ENCODE results near the gene MAPKAP1.

Gene MAPKAP1

GRCh38 chr9:125548141-125548540, 158.9 kb downstream of the MAPKAP1 start:
- TF ChIP-seq TAF1 (IDR thresholded peaks at IDR 0.05; ENCODE audit: borderline replicate concordance, insufficient read depth, low read length) (no peak), REST (IDR thresholded peaks at IDR 0.05; ENCODE audit: insufficient read depth in 1 of 2, low read depth in 2 of 2, low read length in 2 of 2) (no peak), POLR2AphosphoS5 (IDR thresholded peaks at IDR 0.05; ENCODE audit: low read depth, low read length) (no peak), FOXP2 (optimal IDR thresholded peaks at IDR 0.05; ENCODE audit: borderline replicate concordance, extremely low read depth, extremely low read length, insufficient read depth) (no peak), SIN3A (IDR thresholded peaks at IDR 0.05; ENCODE audit: borderline replicate concordance, insufficient read depth, low read length) (no peak)

GRCh38 chr9:125547368-125547767, 159.6 kb downstream of the MAPKAP1 start:
- TF ChIP-seq POLR2AphosphoS5 (IDR thresholded peaks at IDR 0.05; ENCODE audit: low read depth, low read length) (no peak), FOXP2 (optimal IDR thresholded peaks at IDR 0.05; ENCODE audit: borderline replicate concordance, extremely low read depth, extremely low read length, insufficient read depth) (no peak), TAF1 (IDR thresholded peaks at IDR 0.05; ENCODE audit: borderline replicate concordance, insufficient read depth, low read length) (no peak), REST (IDR thresholded peaks at IDR 0.05; ENCODE audit: insufficient read depth in 1 of 2, low read depth in 2 of 2, low read length in 2 of 2) (no peak), SIN3A (IDR thresholded peaks at IDR 0.05; ENCODE audit: borderline replicate concordance, insufficient read depth, low read length) (no peak)

GRCh38 chr9:125545845-125546244, 161.2 kb downstream of the MAPKAP1 start:
- no peak for TF ChIP-seq POLR2AphosphoS5 (IDR thresholded peaks at IDR 0.05; ENCODE audit: low read depth, low read length)

GRCh38 chr9:125544988-125545651, 161.9 kb downstream of the MAPKAP1 start:
- TF ChIP-seq POLR2AphosphoS5 (IDR thresholded peaks at IDR 0.05; ENCODE audit: low read depth, low read length) (no peak), TAF1 (IDR thresholded peaks at IDR 0.05; ENCODE audit: borderline replicate concordance, insufficient read depth, low read length) (no peak), REST (IDR thresholded peaks at IDR 0.05; ENCODE audit: insufficient read depth in 1 of 2, low read depth in 2 of 2, low read length in 2 of 2) (no peak), SIN3A (IDR thresholded peaks at IDR 0.05; ENCODE audit: borderline replicate concordance, insufficient read depth, low read length) (no peak), FOXP2 (optimal IDR thresholded peaks at IDR 0.05; ENCODE audit: borderline replicate concordance, extremely low read depth, extremely low read length, insufficient read depth) (no peak)

- TF ChIP-seq SIN3A (IDR thresholded peaks at IDR 0.05; ENCODE audit: borderline replicate concordance, insufficient read depth, low read length) (no peak), POLR2AphosphoS5 (IDR thresholded peaks at IDR 0.05; ENCODE audit: low read depth, low read length) (no peak), TAF1 (IDR thresholded peaks at IDR 0.05; ENCODE audit: borderline replicate concordance, insufficient read depth, low read length) (no peak)
Observed at GRCh38 chr9:125544484-125544883, 162.5 kb downstream of the MAPKAP1 start.

GRCh38 chr9:125541840-125542243, 165.2 kb downstream of the MAPKAP1 start:
- TF ChIP-seq REST (IDR thresholded peaks at IDR 0.05; ENCODE audit: insufficient read depth in 1 of 2, low read depth in 2 of 2, low read length in 2 of 2) = no peak
- TF ChIP-seq SIN3A (IDR thresholded peaks at IDR 0.05; ENCODE audit: borderline replicate concordance, insufficient read depth, low read length) = no peak
- TF ChIP-seq TAF1 (IDR thresholded peaks at IDR 0.05; ENCODE audit: borderline replicate concordance, insufficient read depth, low read length) = no peak
- TF ChIP-seq POLR2AphosphoS5 (IDR thresholded peaks at IDR 0.05; ENCODE audit: low read depth, low read length) = no peak
- no peak for TF ChIP-seq FOXP2 (optimal IDR thresholded peaks at IDR 0.05; ENCODE audit: borderline replicate concordance, extremely low read depth, extremely low read length, insufficient read depth)
